GM12878 (cell line): ENCODE results near the gene CORO1C. TPM values are rescaled to one million over a fixed set of nuclear protein-coding genes. Genes with fewer than 3 reads are reported as not detected.

ENCODE experiments used
- CHD1 ChIP-seq: IDR thresholded peaks from 2 replicates; pipeline ENCODE4 v1.6.1; 2012; ENCODE audit warnings: low read depth, low read length, improper control_type of control experiment
- CHD2 ChIP-seq: IDR thresholded peaks from 2 replicates; pipeline ENCODE4 v1.6.1; 2011; ENCODE audit warnings: low read depth, low read length, improper control_type of control experiment, borderline replicate concordance
- CUX1 ChIP-seq: IDR thresholded peaks from 2 replicates; pipeline ENCODE4 v1.6.1; 2012; ENCODE audit warnings: improper control_type of control experiment, low read depth, low read length; ENCODE audit not compliant: insufficient replicate concordance
- E4F1 ChIP-seq: fragments of 450-650 bp; IDR thresholded peaks from 2 replicates; pipeline ENCODE4 v1.6.1; 2018; ENCODE audit warnings: borderline replicate concordance, mild to moderate bottlenecking; ENCODE audit not compliant: partially characterized antibody
- EED ChIP-seq: sonication (generic); IDR thresholded peaks from 2 replicates; pipeline ENCODE4 v1.6.1; 2016; ENCODE audit warnings: antibody characterized with exemption, low read depth
- ESRRA ChIP-seq: IDR thresholded peaks from 2 replicates; pipeline ENCODE4 v1.6.1; 2012; ENCODE audit warnings: mild to moderate bottlenecking, low read length, improper control_type of control experiment
- EZH2 ChIP-seq: IDR thresholded peaks from 2 replicates; pipeline ENCODE4 v1.6.1; 2012; ENCODE audit warnings: low read depth, mild to moderate bottlenecking, control low read depth, inconsistent platforms, low read length, borderline replicate concordance; ENCODE audit not compliant: control insufficient read depth
- FOXK2 ChIP-seq: fragments of 450-650 bp; IDR thresholded peaks from 2 replicates; pipeline ENCODE4 v1.6.1; 2017; ENCODE audit warnings: mild to moderate bottlenecking, moderate library complexity
- NFXL1 ChIP-seq: fragments of 450-650 bp; IDR thresholded peaks from 2 replicates; pipeline ENCODE4 v1.6.1; 2017; ENCODE audit warnings: antibody characterized with exemption, mild to moderate bottlenecking, borderline replicate concordance
- NR2C2 ChIP-seq: IDR thresholded peaks from 2 replicates; pipeline ENCODE4 v1.6.1; 2011; ENCODE audit warnings: borderline replicate concordance, low read depth; ENCODE audit not compliant: control insufficient read depth, insufficient read length
- NR2F1 ChIP-seq: fragments of 450-650 bp; conservative IDR thresholded peaks from 2 replicates; pipeline ENCODE4 v1.6.1; 2017; ENCODE audit warnings: mild to moderate bottlenecking
- RELA ChIP-seq: fragments of 450-650 bp; IDR thresholded peaks from 2 replicates; pipeline ENCODE4 v1.8.0; 2014; ENCODE audit warnings: borderline replicate concordance; ENCODE audit not compliant: partially characterized antibody
- SREBF2 ChIP-seq: IDR thresholded peaks from 2 replicates; pipeline ENCODE4 v1.6.1; 2012; ENCODE audit warnings: mild to moderate bottlenecking, low read length
- SRF ChIP-seq, 2 experiments: IDR thresholded peaks; 2 replicates each; pipeline ENCODE4 v1.6.1; 2011; ENCODE audit warnings: low read depth in 2 of 2, low read length in 2 of 2, mild to moderate bottlenecking in 1 of 2, moderate library complexity in 1 of 2
- YBX1 ChIP-seq: fragments of 450-650 bp; IDR thresholded peaks from 2 replicates; pipeline ENCODE4 v1.6.1; 2016; ENCODE audit warnings: antibody characterized with exemption
- YY1 ChIP-seq: IDR thresholded peaks from 2 replicates; pipeline ENCODE4 v1.6.1; 2011; ENCODE audit warnings: low read depth, mild to moderate bottlenecking, low read length
- ZNF274 ChIP-seq: IDR thresholded peaks from one replicate; pipeline ENCODE4 v1.8.0; 2011; ENCODE audit not compliant: insufficient read length, insufficient read depth
- polyA plus RNA-seq, 11 experiments: library from polyadenylated mRNA; depleted of rRNA in 4 of 11; unstranded in 6 of 11; stranded (reverse) in 5 of 11; fragments of >200 nt; fragmentation: Nextera tagmentation in 4 of 11; fragmentation: Illumina TruSeq in 1 of 11; extraction: Ambion mirVana in 4 of 11; extraction: Trizol in 1 of 11; gene quantifications; 1 replicate in 1 of 11; 2 replicates in 10 of 11; pipeline versions ENCODE4 v1.2.1 to v1.2.3, GENCODE V29; 2011 to 2016; ENCODE audit warnings: inconsistent platforms in 2 of 11, missing spikeins in 2 of 11, low read depth in 1 of 11
- total RNA-seq, 4 experiments: library from RNA; depleted of rRNA in 3 of 4; stranded (reverse); fragments of >200 nt in 3 of 4; fragmentation: Illumina TruSeq in 1 of 4; extraction: Trizol in 1 of 4; gene quantifications; 2 replicates each; pipeline versions ENCODE4 v1.2.1 to v1.2.3, GENCODE V29; 2013 to 2021
- TF ChIP-seq, protein P1 (sequence below), 3 experiments: IDR thresholded peaks in 2 of 3; conservative IDR thresholded peaks in 1 of 3; 2 replicates each; pipeline ENCODE4 v1.5.1; 2011; ENCODE audit warnings: low read depth in 3 of 3, low read length in 3 of 3, mild to moderate bottlenecking in 3 of 3, control low read depth in 2 of 3, moderate library complexity in 2 of 3, inconsistent platforms in 1 of 3, mixed read lengths in 1 of 3; ENCODE audit not compliant: control insufficient read depth in 2 of 3, insufficient read depth in 1 of 3; ENCODE audit errors: extremely low read depth in 1 of 3
- TF ChIP-seq, protein P2 (sequence below): IDR thresholded peaks from 2 replicates; pipeline ENCODE4 v1.6.1; 2012; ENCODE audit warnings: low read depth, low read length, improper control_type of control experiment

CORO1C gene
- total and polyA plus RNA-seq, 10 of the 15 experiments (the other 5 are each of a cell fraction or from before 2014, with no cell fraction given): 52.7 to 254 (median 171) TPM

DNA sequence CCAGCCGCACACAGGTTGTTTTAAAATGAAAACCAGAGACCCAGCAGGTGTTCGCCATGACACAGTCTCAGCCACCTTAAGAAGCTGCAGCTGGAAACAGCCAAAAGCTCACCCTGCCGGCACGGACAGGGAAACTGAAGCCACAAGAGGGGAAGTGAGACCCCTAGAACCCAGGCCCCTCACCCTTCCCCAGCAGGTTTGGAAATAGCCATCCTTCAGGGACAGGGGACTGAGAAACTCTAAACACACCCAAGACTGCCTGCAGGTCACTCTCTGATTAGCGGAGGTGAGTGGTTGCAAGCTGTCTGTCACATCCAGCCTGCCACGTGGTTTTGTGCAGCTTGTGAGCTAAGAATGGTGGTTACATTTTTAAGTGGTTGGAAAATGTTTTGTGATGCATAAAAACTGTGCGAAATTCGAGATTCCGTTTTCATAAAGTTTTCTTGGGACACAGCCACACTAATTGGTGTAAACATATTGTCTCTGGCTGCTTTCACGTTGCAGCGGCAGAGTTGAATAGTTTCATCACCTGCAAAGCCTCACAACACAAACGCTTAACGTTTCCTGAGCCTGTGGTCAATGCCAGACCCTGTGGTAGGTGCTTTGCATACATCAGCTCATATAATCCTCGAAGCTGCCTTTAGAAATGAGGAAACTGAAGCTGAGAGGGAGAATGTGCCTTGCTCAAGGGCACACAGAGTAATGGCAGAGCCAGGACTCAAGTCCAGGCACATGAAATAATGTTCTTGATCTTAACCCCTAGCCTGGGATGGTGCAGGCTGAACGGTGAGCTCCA lies 95.9 kb downstream of the CORO1C start (continued):
- peak; percentile 96; the same call in 1 of the 2 replicates for TF ChIP-seq EZH2
- TF ChIP-seq FOXK2: no peak
- peak; percentile 44; the same call in 1 of the 2 replicates for TF ChIP-seq YY1
- TF ChIP-seq SREBF2: no peak
- TF ChIP-seq CHD2: peak; percentile 27; the same call in 1 of the 2 replicates
- no peak for TF ChIP-seq E4F1
- no peak for TF ChIP-seq ESRRA
- TF ChIP-seq ZNF274: no peak
- no peak for TF ChIP-seq RELA
- no peak for TF ChIP-seq NFXL1
- no peak for TF ChIP-seq SRF (IDR thresholded peaks at IDR 0.05; ENCODE audit: low read depth in 2 of 2, low read length in 2 of 2)
- TF ChIP-seq NR2F1: no peak; the same call in none of the 2 replicates
- no peak for TF ChIP-seq YBX1
- peak; percentile 38 for TF ChIP-seq CUX1
- TF ChIP-seq, protein P1, sequence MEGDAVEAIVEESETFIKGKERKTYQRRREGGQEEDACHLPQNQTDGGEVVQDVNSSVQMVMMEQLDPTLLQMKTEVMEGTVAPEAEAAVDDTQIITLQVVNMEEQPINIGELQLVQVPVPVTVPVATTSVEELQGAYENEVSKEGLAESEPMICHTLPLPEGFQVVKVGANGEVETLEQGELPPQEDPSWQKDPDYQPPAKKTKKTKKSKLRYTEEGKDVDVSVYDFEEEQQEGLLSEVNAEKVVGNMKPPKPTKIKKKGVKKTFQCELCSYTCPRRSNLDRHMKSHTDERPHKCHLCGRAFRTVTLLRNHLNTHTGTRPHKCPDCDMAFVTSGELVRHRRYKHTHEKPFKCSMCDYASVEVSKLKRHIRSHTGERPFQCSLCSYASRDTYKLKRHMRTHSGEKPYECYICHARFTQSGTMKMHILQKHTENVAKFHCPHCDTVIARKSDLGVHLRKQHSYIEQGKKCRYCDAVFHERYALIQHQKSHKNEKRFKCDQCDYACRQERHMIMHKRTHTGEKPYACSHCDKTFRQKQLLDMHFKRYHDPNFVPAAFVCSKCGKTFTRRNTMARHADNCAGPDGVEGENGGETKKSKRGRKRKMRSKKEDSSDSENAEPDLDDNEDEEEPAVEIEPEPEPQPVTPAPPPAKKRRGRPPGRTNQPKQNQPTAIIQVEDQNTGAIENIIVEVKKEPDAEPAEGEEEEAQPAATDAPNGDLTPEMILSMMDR (IDR thresholded peaks at IDR 0.05 in 2 of 3, conservative IDR thresholded peaks at IDR 0.05 in 1 of 3; ENCODE audit: control insufficient read depth in 2 of 3, extremely low read depth in 1 of 3, insufficient read depth in 1 of 3, low read depth in 3 of 3, low read length in 3 of 3): no peak
- 0 out of 2 replicates have a peak, but pooled peaks have one; percentile 84 for TF ChIP-seq CHD1
- TF ChIP-seq, protein P2, sequence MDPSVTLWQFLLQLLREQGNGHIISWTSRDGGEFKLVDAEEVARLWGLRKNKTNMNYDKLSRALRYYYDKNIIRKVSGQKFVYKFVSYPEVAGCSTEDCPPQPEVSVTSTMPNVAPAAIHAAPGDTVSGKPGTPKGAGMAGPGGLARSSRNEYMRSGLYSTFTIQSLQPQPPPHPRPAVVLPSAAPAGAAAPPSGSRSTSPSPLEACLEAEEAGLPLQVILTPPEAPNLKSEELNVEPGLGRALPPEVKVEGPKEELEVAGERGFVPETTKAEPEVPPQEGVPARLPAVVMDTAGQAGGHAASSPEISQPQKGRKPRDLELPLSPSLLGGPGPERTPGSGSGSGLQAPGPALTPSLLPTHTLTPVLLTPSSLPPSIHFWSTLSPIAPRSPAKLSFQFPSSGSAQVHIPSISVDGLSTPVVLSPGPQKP: no peak
- TF ChIP-seq EED: peak; percentile 83
- TF ChIP-seq NR2C2: no peak
